Thoracic aorta (tissue), 2 donors: ENCODE measurements around the gene IL1RN. TPM values are rescaled to one million over a fixed set of nuclear protein-coding genes. Genes with fewer than 3 reads are reported as not detected.

Source experiments
- ATAC-seq: fragments of 150-250 bp; one replicate; pipeline ENCODE4 v1.8.0; 2017; ENCODE audit warnings: low read depth; ENCODE audit not compliant: insufficient number of reproducible peaks, low FRiP score
- DNase-seq: peaks from one replicate; pipeline ENCODE4 v3.0.0-alpha.2; 2020; ENCODE audit warnings: low spot score
- H3K27ac ChIP-seq, 2 donors: fragments of 200-600 bp; sonication (generic); 1 replicate in 1 of 2; 2 replicates in 1 of 2; pipeline ENCODE4 v1.5.1; 2016; ENCODE audit warnings: mild to moderate bottlenecking in 2 of 2, moderate library complexity in 2 of 2
- H3K27me3 ChIP-seq: fragments of 200-600 bp; sonication (generic); replicated peaks from 2 replicates; pipeline ENCODE4 v1.6.0; 2016; ENCODE audit warnings: mild to moderate bottlenecking; ENCODE audit not compliant: insufficient read depth
- H3K36me3 ChIP-seq: fragments of 200-600 bp; sonication (generic); one replicate; pipeline ENCODE4 v1.5.1; 2016
- H3K4me1 ChIP-seq, 2 donors: fragments of 200-600 bp; sonication (generic); 1 replicate in 1 of 2; 2 replicates in 1 of 2; pipeline versions ENCODE4 v1.5.1 to v1.6.0; 2016; ENCODE audit warnings: low read depth in 2 of 2, mild to moderate bottlenecking in 1 of 2; ENCODE audit not compliant: control insufficient read depth in 1 of 2
- H3K4me3 ChIP-seq: fragments of 200-600 bp; sonication (generic); 2 replicates; pipeline ENCODE4 v1.5.1; 2016; ENCODE audit warnings: mild to moderate bottlenecking
- H3K9me3 ChIP-seq: fragments of 200-600 bp; sonication (generic); 2 replicates; pipeline ENCODE4 v1.5.1; 2016
- CTCF ChIP-seq: fragments of 200-600 bp; sonication (generic); IDR thresholded peaks from one replicate; pipeline ENCODE4 v1.5.1; 2019; ENCODE audit warnings: antibody characterized with exemption
- total RNA-seq, 2 donors: library from RNA; depleted of rRNA; stranded (reverse); fragments of >200 nt; gene quantifications; one replicate each; pipeline versions ENCODE4 v1.1.0 to v1.2.3, GENCODE V29; 2016

Gene IL1RN
- total RNA-seq, 2 donors from 2014 or later = 1.6 to 8.6 TPM

- no peak for TF ChIP-seq CTCF
- no peak for DNase-seq
- Histone ChIP-seq H3K9me3 (no peaks in the 10 kb centered on the region), H3K4me3 (no peak overlapping the region), H3K27me3 (no peaks in the 10 kb centered on the region), H3K36me3 (no peaks in the 10 kb centered on the region), H3K4me1 (no peaks in the 10 kb centered on the region), H3K27ac (no peak overlapping the region)
- ATAC-seq = no peak
Measured at GRCh38 chr2:113113807-113114206, 13.6 kb upstream of the IL1RN start.

GRCh38 chr2:113114224-113114945 is 13.0 kb upstream of the IL1RN start:
- Histone ChIP-seq H3K9me3 (no peaks in the 10 kb centered on the region), H3K27ac (no peak overlapping the region), H3K4me1 (no peaks in the 10 kb centered on the region), H3K27me3 (no peaks in the 10 kb centered on the region), H3K4me3 (no peak overlapping the region), H3K36me3 (no peaks in the 10 kb centered on the region)
- DNase-seq (no peak), ATAC-seq (no peak)
- TF ChIP-seq CTCF = no peak

GRCh38 chr2:113114996-113115395 is 12.4 kb upstream of the IL1RN start:
- Histone ChIP-seq H3K36me3 (no peaks in the 10 kb centered on the region), H3K27ac (no peak overlapping the region), H3K9me3 (no peaks in the 10 kb centered on the region), H3K4me1 (no peaks in the 10 kb centered on the region), H3K4me3 (no peak overlapping the region), H3K27me3 (no peaks in the 10 kb centered on the region)
- no peak for TF ChIP-seq CTCF
- DNase-seq (no peak), ATAC-seq (no peak)

GRCh38 chr2:113116100-113116958 is 11.1 kb upstream of the IL1RN start:
- no peaks in the 10 kb centered on the region for H3K4me1 ChIP-seq
- H3K27ac ChIP-seq = no peak overlapping the region
- no peak for TF ChIP-seq CTCF
- H3K9me3 ChIP-seq = no peaks in the 10 kb centered on the region
- no peak overlapping the region for H3K4me3 ChIP-seq
- DNase-seq = no peak
- H3K27me3 ChIP-seq = no peaks in the 10 kb centered on the region
- H3K36me3 ChIP-seq = no peaks in the 10 kb centered on the region
- ATAC-seq = no peak

GRCh38 chr2:113117541-113118262 is 9.7 kb upstream of the IL1RN start:
- no peak for DNase-seq

More at GRCh38 chr2:113117541-113118262, 9.7 kb upstream of the IL1RN start:
- H3K27me3 ChIP-seq = no peaks in the 10 kb centered on the region
- no peaks in the 10 kb centered on the region for H3K36me3 ChIP-seq
- no peaks in the 10 kb centered on the region for H3K9me3 ChIP-seq
- no peak for TF ChIP-seq CTCF
- H3K27ac ChIP-seq = no peak overlapping the region
- H3K4me1 ChIP-seq = no peaks in the 10 kb centered on the region
- ATAC-seq = no peak
- H3K4me3 ChIP-seq = no peak overlapping the region
